Measurements from ENCODE around the gene TYRP1.

TYRP1 gene

GRCh38 chr9:12730927-12731326 is 37.7 kb downstream of the TYRP1 start:
- H3K4me1 ChIP-seq (ENCODE audit: control insufficient read depth in 1 of 2, insufficient read depth in 1 of 2, low read depth in 1 of 2, low read length in 1 of 2): no peaks in the 10 kb centered on the region
- no peak overlapping the region for H3K4me3 ChIP-seq (ENCODE audit: low read depth in 1 of 2, low read length in 1 of 2)
- TF ChIP-seq CTCF (IDR thresholded peaks at IDR 0.05): no peak
- no peak overlapping the region for H3K27ac ChIP-seq
- H3K9me3 ChIP-seq: no peaks in the 10 kb centered on the region
- H3K36me3 ChIP-seq: no peaks in the 10 kb centered on the region
- H3K27me3 ChIP-seq: no peaks in the 10 kb centered on the region

- Histone ChIP-seq H3K36me3 (no peaks in the 10 kb centered on the region), H3K9me3 (no peaks in the 10 kb centered on the region), H3K4me3 (ENCODE audit: low read depth in 1 of 2, low read length in 1 of 2) (no peak overlapping the region), H3K4me1 (ENCODE audit: control insufficient read depth in 1 of 2, insufficient read depth in 1 of 2, low read depth in 1 of 2, low read length in 1 of 2) (no peaks in the 10 kb centered on the region), H3K27ac (no peak overlapping the region), H3K27me3 (no peaks in the 10 kb centered on the region)
- TF ChIP-seq CTCF (IDR thresholded peaks at IDR 0.05): no peak
Measured at GRCh38 chr9:12732971-12733370, 39.8 kb downstream of the TYRP1 start.

- Histone ChIP-seq H3K27me3 (no peaks in the 10 kb centered on the region), H3K9me3 (no peaks in the 10 kb centered on the region), H3K36me3 (no peaks in the 10 kb centered on the region), H3K27ac (no peak overlapping the region), H3K4me1 (ENCODE audit: control insufficient read depth in 1 of 2, insufficient read depth in 1 of 2, low read depth in 1 of 2, low read length in 1 of 2) (no peaks in the 10 kb centered on the region), H3K4me3 (ENCODE audit: low read depth in 1 of 2, low read length in 1 of 2) (no peak overlapping the region)
- TF ChIP-seq CTCF (IDR thresholded peaks at IDR 0.05): no peak
Measured at GRCh38 chr9:12735665-12736064, 42.5 kb downstream of the TYRP1 start.

- H3K4me3 ChIP-seq (ENCODE audit: low read depth in 1 of 2, low read length in 1 of 2): no peak overlapping the region
- no peaks in the 10 kb centered on the region for H3K27me3 ChIP-seq
- H3K27ac ChIP-seq: no peak overlapping the region
- TF ChIP-seq CTCF (IDR thresholded peaks at IDR 0.05): no peak
- no peaks in the 10 kb centered on the region for H3K9me3 ChIP-seq
- H3K36me3 ChIP-seq: no peaks in the 10 kb centered on the region
- no peaks in the 10 kb centered on the region for H3K4me1 ChIP-seq (ENCODE audit: control insufficient read depth in 1 of 2, insufficient read depth in 1 of 2, low read depth in 1 of 2, low read length in 1 of 2)
Measured at GRCh38 chr9:12737871-12738270, 44.7 kb downstream of the TYRP1 start.

- Histone ChIP-seq H3K4me1 (ENCODE audit: control insufficient read depth in 1 of 2, insufficient read depth in 1 of 2, low read depth in 1 of 2, low read length in 1 of 2) (no peaks in the 10 kb centered on the region), H3K27me3 (no peaks in the 10 kb centered on the region), H3K27ac (no peak overlapping the region), H3K4me3 (ENCODE audit: low read depth in 1 of 2, low read length in 1 of 2) (no peak overlapping the region), H3K36me3 (no peaks in the 10 kb centered on the region), H3K9me3 (no peaks in the 10 kb centered on the region)
- no peak for TF ChIP-seq CTCF (IDR thresholded peaks at IDR 0.05)
Measured at GRCh38 chr9:12739014-12739652, 45.9 kb downstream of the TYRP1 start.

- no peak overlapping the region for H3K27ac ChIP-seq
Measured at GRCh38 chr9:12740845-12741244, 47.7 kb downstream of the TYRP1 start.

More at GRCh38 chr9:12740845-12741244, 47.7 kb downstream of the TYRP1 start:
- Histone ChIP-seq H3K27me3 (no peaks in the 10 kb centered on the region), H3K4me1 (ENCODE audit: control insufficient read depth in 1 of 2, insufficient read depth in 1 of 2, low read depth in 1 of 2, low read length in 1 of 2) (no peaks in the 10 kb centered on the region), H3K4me3 (ENCODE audit: low read depth in 1 of 2, low read length in 1 of 2) (no peak overlapping the region), H3K36me3 (no peaks in the 10 kb centered on the region), H3K9me3 (no peaks in the 10 kb centered on the region)
- no peak for TF ChIP-seq CTCF (IDR thresholded peaks at IDR 0.05)

All from neutrophil (primary cell).